ENCODE data around the gene SLC2A13. TPM values are rescaled to one million over a fixed set of nuclear protein-coding genes. Genes with fewer than 3 reads are reported as not detected.

The SLC2A13 gene
- total and polyA plus RNA-seq, 10 of the 15 experiments (the other 5 are each of a cell fraction or from before 2014, with no cell fraction given), result 0.05 to 3.7 (median 0.25) TPM

DNA sequence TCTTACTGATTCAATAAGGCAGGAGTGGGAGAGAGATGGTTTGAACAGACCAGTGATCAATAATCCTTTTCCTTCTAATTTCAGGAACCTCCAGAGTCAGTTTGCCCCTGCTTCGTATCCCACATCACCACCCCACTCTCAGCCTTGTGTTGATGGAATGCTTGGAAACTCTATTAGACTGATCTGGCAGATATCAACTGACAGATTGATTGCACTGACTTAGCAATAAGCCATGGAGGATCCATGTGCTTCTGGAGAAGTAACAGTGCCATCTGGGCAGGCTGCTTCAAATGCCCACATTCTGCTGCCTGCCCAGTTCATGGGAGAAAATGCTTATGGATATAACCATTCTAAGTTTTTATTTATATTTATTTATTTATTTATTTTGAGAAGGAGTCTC, 218.0 kb downstream of the SLC2A13 start (continued):
- TF ChIP-seq, protein P1, sequence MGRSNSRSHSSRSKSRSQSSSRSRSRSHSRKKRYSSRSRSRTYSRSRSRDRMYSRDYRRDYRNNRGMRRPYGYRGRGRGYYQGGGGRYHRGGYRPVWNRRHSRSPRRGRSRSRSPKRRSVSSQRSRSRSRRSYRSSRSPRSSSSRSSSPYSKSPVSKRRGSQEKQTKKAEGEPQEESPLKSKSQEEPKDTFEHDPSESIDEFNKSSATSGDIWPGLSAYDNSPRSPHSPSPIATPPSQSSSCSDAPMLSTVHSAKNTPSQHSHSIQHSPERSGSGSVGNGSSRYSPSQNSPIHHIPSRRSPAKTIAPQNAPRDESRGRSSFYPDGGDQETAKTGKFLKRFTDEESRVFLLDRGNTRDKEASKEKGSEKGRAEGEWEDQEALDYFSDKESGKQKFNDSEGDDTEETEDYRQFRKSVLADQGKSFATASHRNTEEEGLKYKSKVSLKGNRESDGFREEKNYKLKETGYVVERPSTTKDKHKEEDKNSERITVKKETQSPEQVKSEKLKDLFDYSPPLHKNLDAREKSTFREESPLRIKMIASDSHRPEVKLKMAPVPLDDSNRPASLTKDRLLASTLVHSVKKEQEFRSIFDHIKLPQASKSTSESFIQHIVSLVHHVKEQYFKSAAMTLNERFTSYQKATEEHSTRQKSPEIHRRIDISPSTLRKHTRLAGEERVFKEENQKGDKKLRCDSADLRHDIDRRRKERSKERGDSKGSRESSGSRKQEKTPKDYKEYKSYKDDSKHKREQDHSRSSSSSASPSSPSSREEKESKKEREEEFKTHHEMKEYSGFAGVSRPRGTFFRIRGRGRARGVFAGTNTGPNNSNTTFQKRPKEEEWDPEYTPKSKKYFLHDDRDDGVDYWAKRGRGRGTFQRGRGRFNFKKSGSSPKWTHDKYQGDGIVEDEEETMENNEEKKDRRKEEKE (IDR thresholded peaks at IDR 0.05), result no peak
- TF ChIP-seq RAD21 (IDR thresholded peaks at IDR 0.05; ENCODE audit: insufficient read depth, low read depth, low read length), result no peak
- no peak for TF ChIP-seq ESRRA (IDR thresholded peaks at IDR 0.05; ENCODE audit: low read length)

DNA sequence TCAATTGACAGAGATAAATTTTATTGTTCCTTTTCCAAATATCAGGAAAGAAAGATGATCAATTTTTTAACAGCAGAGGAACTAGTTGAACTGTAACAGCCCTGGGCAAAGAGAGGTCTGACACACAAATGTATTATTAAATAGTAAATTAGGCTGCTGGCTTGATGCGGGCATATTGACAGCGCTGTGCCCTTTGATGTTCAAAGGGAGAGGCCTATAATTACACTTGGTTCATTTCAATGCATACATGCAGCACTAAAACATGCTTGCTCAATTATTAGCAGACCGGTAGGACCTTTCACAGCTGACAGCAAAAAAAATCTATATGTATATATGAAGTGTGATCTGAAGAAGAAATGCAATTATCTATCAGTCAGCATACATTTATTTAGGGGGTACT, 219.8 kb downstream of the SLC2A13 start:
- FAIRE-seq (no peak), DNase-seq (ENCODE audit: low read depth, low spot score) (no peak), ATAC-seq (no peak)
- no peaks in the 10 kb centered on the region for H4K20me1 ChIP-seq (ENCODE audit: control insufficient read depth, insufficient read depth)
- no peak overlapping the region for H3K4me3 ChIP-seq
- ChIA-PET CTCF (no interaction called here), RAD21 (ENCODE audit: unreplicated experiment) (no interaction called here), POLR2A (no interaction called here), SMC1A (ENCODE audit: uncharacterized antibody, unreplicated experiment) (no interaction called here)
- H3K9ac ChIP-seq (ENCODE audit: control insufficient read depth, insufficient read depth, low read length), result no peak overlapping the region
- no peaks in the 10 kb centered on the region for H3K36me3 ChIP-seq (ENCODE audit: control insufficient read depth in 2 of 2, insufficient read depth in 2 of 2, low read length in 1 of 2)
- H3K4me2 ChIP-seq (ENCODE audit: control insufficient read depth, insufficient read depth), result no peak overlapping the region
- in situ Hi-C loops (cut with MboI), result no loop called here
- no peaks in the 10 kb centered on the region for H3K4me1 ChIP-seq (ENCODE audit: control insufficient read depth, insufficient read depth, low read length)
- no peaks in the 10 kb centered on the region for H3K79me2 ChIP-seq (ENCODE audit: control insufficient read depth, insufficient read depth, low read length)
- BruUV-seq (replicated peaks), result no TSS peak
- H2AFZ ChIP-seq (ENCODE audit: control insufficient read depth, low read depth, low read length), result no peak overlapping the region
- H3K27me3 ChIP-seq (replicated peaks in 1 of 2; ENCODE audit: control insufficient read depth in 2 of 2, insufficient read depth in 2 of 2, low read length in 1 of 2), result no peaks in the 10 kb centered on the region
- H3K9me3 ChIP-seq (replicated peaks; ENCODE audit: control insufficient read depth, insufficient read depth, low read length), result no peaks in the 10 kb centered on the region
- WGBS (ENCODE audit: insufficient coverage, insufficient replicate concordance, low lambda C conversion rate, missing lambda C conversion rate), result 82% methylated on average over 3 of the region's 3 CpGs
- intact Hi-C loops (cut with micrococcal nuclease; ENCODE audit: unreplicated experiment), result no loop called here
- TF ChIP-seq IRF4 (IDR thresholded peaks at IDR 0.05; ENCODE audit: low read depth, low read length) (no peak), RB1 (IDR thresholded peaks at IDR 0.05; ENCODE audit: borderline replicate concordance) (no peak), RBBP5 (conservative IDR thresholded peaks at IDR 0.05) (no peak), SMARCA5 (IDR thresholded peaks at IDR 0.05) (no peak), IKZF2 (IDR thresholded peaks at IDR 0.05) (no peak), RAD51 (IDR thresholded peaks at IDR 0.05) (no peak), RFX5 (IDR thresholded peaks at IDR 0.05; ENCODE audit: low read depth, low read length) (no peak), ZSCAN29 (IDR thresholded peaks at IDR 0.05) (no peak), CBFB (IDR thresholded peaks at IDR 0.05; ENCODE audit: low read depth) (no peak), STAT1 (conservative IDR thresholded peaks at IDR 0.05) (no peak), MXI1 (IDR thresholded peaks at IDR 0.05; ENCODE audit: low read depth, low read length) (no peak), MYB (IDR thresholded peaks at IDR 0.05; ENCODE audit: borderline replicate concordance, low read depth, low read length) (no peak)
- TF ChIP-seq, protein P2, sequence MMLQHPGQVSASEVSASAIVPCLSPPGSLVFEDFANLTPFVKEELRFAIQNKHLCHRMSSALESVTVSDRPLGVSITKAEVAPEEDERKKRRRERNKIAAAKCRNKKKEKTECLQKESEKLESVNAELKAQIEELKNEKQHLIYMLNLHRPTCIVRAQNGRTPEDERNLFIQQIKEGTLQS (IDR thresholded peaks at IDR 0.05; ENCODE audit: borderline replicate concordance, extremely low read depth, low read depth, low read length), result no peak
- TF ChIP-seq, protein P3, sequence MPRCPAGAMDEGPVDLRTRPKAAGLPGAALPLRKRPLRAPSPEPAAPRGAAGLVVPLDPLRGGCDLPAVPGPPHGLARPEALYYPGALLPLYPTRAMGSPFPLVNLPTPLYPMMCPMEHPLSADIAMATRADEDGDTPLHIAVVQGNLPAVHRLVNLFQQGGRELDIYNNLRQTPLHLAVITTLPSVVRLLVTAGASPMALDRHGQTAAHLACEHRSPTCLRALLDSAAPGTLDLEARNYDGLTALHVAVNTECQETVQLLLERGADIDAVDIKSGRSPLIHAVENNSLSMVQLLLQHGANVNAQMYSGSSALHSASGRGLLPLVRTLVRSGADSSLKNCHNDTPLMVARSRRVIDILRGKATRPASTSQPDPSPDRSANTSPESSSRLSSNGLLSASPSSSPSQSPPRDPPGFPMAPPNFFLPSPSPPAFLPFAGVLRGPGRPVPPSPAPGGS (IDR thresholded peaks at IDR 0.05; ENCODE audit: borderline replicate concordance, insufficient read depth, low read depth, low read length, poor library complexity, severe bottlenecking), result no peak
- TF ChIP-seq, protein P4, sequence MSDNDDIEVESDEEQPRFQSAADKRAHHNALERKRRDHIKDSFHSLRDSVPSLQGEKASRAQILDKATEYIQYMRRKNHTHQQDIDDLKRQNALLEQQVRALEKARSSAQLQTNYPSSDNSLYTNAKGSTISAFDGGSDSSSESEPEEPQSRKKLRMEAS (IDR thresholded peaks at IDR 0.05; ENCODE audit: low read depth, low read length), result no peak
- H3K27ac ChIP-seq (ENCODE audit: control insufficient read depth, insufficient read depth), result no peak overlapping the region

Measured in GM12878 (cell line).